Adrenal gland (tissue), 5 donors: Measurements from ENCODE around the gene CCDC154.

Experiments used
- POLR2A ChIP-seq, 2 donors: fragments of 450-650 bp; IDR thresholded peaks; one replicate each; pipeline ENCODE4 v1.6.1; 2017; ENCODE audit warnings: antibody characterized with exemption in 2 of 2, mild to moderate bottlenecking in 2 of 2, moderate library complexity in 1 of 2
- TF ChIP-seq, protein P1 (sequence below), 6 experiments: fragments of 450-650 bp in 4 of 6; fragments of 200-600 bp in 2 of 6; sonication (generic) in 1 of 6; IDR thresholded peaks; 1 replicate in 5 of 6; 2 replicates in 1 of 6; pipeline versions ENCODE4 v1.5.1 to v1.8.0; 2016 to 2021; ENCODE audit warnings: antibody characterized with exemption in 6 of 6, mild to moderate bottlenecking in 2 of 6, moderate library complexity in 1 of 6
- donor health status: DM: no; HTN: no; CAD: no.

DNA sequence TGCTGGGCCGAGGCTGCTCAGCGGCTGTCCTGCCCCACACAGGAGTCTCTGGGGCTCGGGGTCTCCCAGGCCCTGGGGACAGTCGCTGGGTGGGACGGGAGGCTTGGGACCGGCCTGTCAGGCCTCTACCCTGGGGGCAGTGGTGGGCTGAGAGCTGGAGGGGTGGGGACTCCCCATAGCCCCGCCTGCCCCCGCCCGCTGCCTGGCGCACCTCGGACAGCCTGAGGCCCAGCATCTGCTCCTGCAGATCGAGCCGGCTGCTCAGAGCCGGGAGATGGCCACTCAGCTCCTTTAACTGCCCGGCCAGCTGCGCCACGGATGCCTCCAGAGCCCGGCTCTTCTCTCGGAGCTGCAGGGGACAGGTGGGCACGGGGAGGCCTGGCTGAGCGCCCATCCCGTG lies 6.8 kb downstream of the CCDC154 start:
- TF ChIP-seq, protein P1, sequence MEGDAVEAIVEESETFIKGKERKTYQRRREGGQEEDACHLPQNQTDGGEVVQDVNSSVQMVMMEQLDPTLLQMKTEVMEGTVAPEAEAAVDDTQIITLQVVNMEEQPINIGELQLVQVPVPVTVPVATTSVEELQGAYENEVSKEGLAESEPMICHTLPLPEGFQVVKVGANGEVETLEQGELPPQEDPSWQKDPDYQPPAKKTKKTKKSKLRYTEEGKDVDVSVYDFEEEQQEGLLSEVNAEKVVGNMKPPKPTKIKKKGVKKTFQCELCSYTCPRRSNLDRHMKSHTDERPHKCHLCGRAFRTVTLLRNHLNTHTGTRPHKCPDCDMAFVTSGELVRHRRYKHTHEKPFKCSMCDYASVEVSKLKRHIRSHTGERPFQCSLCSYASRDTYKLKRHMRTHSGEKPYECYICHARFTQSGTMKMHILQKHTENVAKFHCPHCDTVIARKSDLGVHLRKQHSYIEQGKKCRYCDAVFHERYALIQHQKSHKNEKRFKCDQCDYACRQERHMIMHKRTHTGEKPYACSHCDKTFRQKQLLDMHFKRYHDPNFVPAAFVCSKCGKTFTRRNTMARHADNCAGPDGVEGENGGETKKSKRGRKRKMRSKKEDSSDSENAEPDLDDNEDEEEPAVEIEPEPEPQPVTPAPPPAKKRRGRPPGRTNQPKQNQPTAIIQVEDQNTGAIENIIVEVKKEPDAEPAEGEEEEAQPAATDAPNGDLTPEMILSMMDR (IDR thresholded peaks at IDR 0.05) = no peak
- TF ChIP-seq POLR2A (IDR thresholded peaks at IDR 0.05) = no peak
